HCT116 (cell line): Measurements from ENCODE around the gene FAM222B.

ENCODE experiments used
- CBX3 ChIP-seq: IDR thresholded peaks from 2 replicates; pipeline ENCODE4 v1.6.1; 2012; ENCODE audit warnings: low read depth
- CEBPB ChIP-seq: IDR thresholded peaks from 2 replicates; pipeline ENCODE4 v1.6.1; 2012; ENCODE audit warnings: low read depth
- CTCF ChIP-seq, 3 experiments: fragments of 200-600 bp in 1 of 3; sonication (generic) in 1 of 3; IDR thresholded peaks in 2 of 3; conservative IDR thresholded peaks in 1 of 3; 2 replicates each; pipeline ENCODE4 v1.5.1; 2012 to 2017; ENCODE audit warnings: low read depth in 2 of 3, low read length in 2 of 3, antibody characterized with exemption in 1 of 3, borderline replicate concordance in 1 of 3, control low read depth in 1 of 3, mild to moderate bottlenecking in 1 of 3, mixed read lengths in 1 of 3, mixed run types in 1 of 3, moderate library complexity in 1 of 3; ENCODE audit not compliant: insufficient read depth in 1 of 3
- EZH2 ChIP-seq: fragments of 200-600 bp; sonication (generic); IDR thresholded peaks from 2 replicates; pipeline ENCODE4 v1.6.1; 2017; ENCODE audit warnings: antibody characterized with exemption, mixed run types
- EZH2phosphoT487 ChIP-seq: fragments of 200-600 bp; IDR thresholded peaks from 2 replicates; pipeline ENCODE4 v1.6.1; 2018; ENCODE audit warnings: antibody characterized with exemption, borderline replicate concordance
- POLR2A ChIP-seq: IDR thresholded peaks from 2 replicates; pipeline ENCODE4 v1.7.0; 2011; ENCODE audit warnings: borderline replicate concordance; ENCODE audit not compliant: insufficient read depth, insufficient read length; ENCODE audit errors: extremely low read depth
- POLR2AphosphoS5 ChIP-seq: IDR thresholded peaks from 2 replicates; pipeline ENCODE4 v1.6.1; 2011; ENCODE audit warnings: mild to moderate bottlenecking, low read depth, low read length, moderate library complexity
- SIN3A ChIP-seq: IDR thresholded peaks from 2 replicates; pipeline ENCODE4 v1.6.1; 2012; ENCODE audit warnings: low read depth
- SP1 ChIP-seq: IDR thresholded peaks from 2 replicates; pipeline ENCODE4 v1.6.1; 2012; ENCODE audit warnings: low read depth
- SRF ChIP-seq: IDR thresholded peaks from 2 replicates; pipeline ENCODE4 v1.6.1; 2012; ENCODE audit warnings: low read depth
- TCF7L2 ChIP-seq: IDR thresholded peaks from 2 replicates; pipeline ENCODE4 v1.7.0; 2011; ENCODE audit warnings: borderline replicate concordance, inconsistent platforms; ENCODE audit not compliant: insufficient read depth, insufficient read length; ENCODE audit errors: extremely low read depth
- ZNF274 ChIP-seq: fragments of 200-500 bp; sonication (Bioruptor generic); IDR thresholded peaks from 2 replicates; pipeline ENCODE4 v1.6.1; 2014; ENCODE audit warnings: mild to moderate bottlenecking, low read depth, low read length, inconsistent platforms
- TF ChIP-seq, protein P1 (sequence below): IDR thresholded peaks from 2 replicates; pipeline ENCODE4 v1.6.1; 2012; ENCODE audit warnings: low read depth

GRCh38 chr17:28712705-28713415 is 129.7 kb downstream of the FAM222B start:
- TF ChIP-seq CTCF (IDR thresholded peaks at IDR 0.05 in 2 of 3, conservative IDR thresholded peaks at IDR 0.05 in 1 of 3; ENCODE audit: borderline replicate concordance in 1 of 3, insufficient read depth in 1 of 3, low read depth in 2 of 3, low read length in 2 of 3) (no peak), TCF7L2 (no peak), POLR2AphosphoS5 (no peak), EZH2 (no peak), CEBPB (no peak), EZH2phosphoT487 (no peak), POLR2A (no peak), CBX3 (no peak), ZNF274 (no peak), SP1 (no peak), SRF (no peak), SIN3A (no peak)
- TF ChIP-seq, protein P1, sequence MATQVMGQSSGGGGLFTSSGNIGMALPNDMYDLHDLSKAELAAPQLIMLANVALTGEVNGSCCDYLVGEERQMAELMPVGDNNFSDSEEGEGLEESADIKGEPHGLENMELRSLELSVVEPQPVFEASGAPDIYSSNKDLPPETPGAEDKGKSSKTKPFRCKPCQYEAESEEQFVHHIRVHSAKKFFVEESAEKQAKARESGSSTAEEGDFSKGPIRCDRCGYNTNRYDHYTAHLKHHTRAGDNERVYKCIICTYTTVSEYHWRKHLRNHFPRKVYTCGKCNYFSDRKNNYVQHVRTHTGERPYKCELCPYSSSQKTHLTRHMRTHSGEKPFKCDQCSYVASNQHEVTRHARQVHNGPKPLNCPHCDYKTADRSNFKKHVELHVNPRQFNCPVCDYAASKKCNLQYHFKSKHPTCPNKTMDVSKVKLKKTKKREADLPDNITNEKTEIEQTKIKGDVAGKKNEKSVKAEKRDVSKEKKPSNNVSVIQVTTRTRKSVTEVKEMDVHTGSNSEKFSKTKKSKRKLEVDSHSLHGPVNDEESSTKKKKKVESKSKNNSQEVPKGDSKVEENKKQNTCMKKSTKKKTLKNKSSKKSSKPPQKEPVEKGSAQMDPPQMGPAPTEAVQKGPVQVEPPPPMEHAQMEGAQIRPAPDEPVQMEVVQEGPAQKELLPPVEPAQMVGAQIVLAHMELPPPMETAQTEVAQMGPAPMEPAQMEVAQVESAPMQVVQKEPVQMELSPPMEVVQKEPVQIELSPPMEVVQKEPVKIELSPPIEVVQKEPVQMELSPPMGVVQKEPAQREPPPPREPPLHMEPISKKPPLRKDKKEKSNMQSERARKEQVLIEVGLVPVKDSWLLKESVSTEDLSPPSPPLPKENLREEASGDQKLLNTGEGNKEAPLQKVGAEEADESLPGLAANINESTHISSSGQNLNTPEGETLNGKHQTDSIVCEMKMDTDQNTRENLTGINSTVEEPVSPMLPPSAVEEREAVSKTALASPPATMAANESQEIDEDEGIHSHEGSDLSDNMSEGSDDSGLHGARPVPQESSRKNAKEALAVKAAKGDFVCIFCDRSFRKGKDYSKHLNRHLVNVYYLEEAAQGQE: no peak
